ENCODE results near the gene C16orf90.

Gene C16orf90

GRCh38 chr16:3495176-3495575 lies at the start of gene C16orf90:
C16orf90 (minus strand) TSS chr16:3495489; CDS start chr16:3495421, 68 bp downstream.
- no peak for DNase-seq (ENCODE audit: low spot score)

- no peak for DNase-seq (ENCODE audit: low spot score)
Observed at GRCh38 chr16:3542601-3543373, 47.5 kb upstream of the C16orf90 start.

GRCh38 chr16:3541527-3542155 lies 46.4 kb upstream of the C16orf90 start:
- DNase-seq (ENCODE audit: low spot score) = no peak

- DNase-seq (ENCODE audit: low spot score) = no peak
Observed at GRCh38 chr16:3538222-3538621, 42.9 kb upstream of the C16orf90 start.

GRCh38 chr16:3536851-3537250 lies 41.6 kb upstream of the C16orf90 start:
- DNase-seq (ENCODE audit: low spot score) = peak; percentile 38

GRCh38 chr16:3536271-3536731 lies 41.0 kb upstream of the C16orf90 start:
- DNase-seq (ENCODE audit: low spot score) = no peak

- DNase-seq (ENCODE audit: low spot score) = no peak
Observed at GRCh38 chr16:3534126-3534525, 38.8 kb upstream of the C16orf90 start.

- no peak for DNase-seq (ENCODE audit: low spot score)
Observed at GRCh38 chr16:3532741-3533140, 37.5 kb upstream of the C16orf90 start.

GRCh38 chr16:3530371-3530914 lies 35.2 kb upstream of the C16orf90 start:
- no peak for DNase-seq (ENCODE audit: low spot score)

GRCh38 chr16:3529175-3529574 lies 33.9 kb upstream of the C16orf90 start:
- DNase-seq (ENCODE audit: low spot score) = no peak

- DNase-seq (ENCODE audit: low spot score) = no peak
Observed at GRCh38 chr16:3528406-3528805, 33.1 kb upstream of the C16orf90 start.

- peak; percentile 69 for DNase-seq (ENCODE audit: low spot score)
Observed at GRCh38 chr16:3527216-3527829, 32.0 kb upstream of the C16orf90 start.

GRCh38 chr16:3525951-3526350 lies 30.7 kb upstream of the C16orf90 start:
- DNase-seq (ENCODE audit: low spot score) = no peak

- DNase-seq (ENCODE audit: low spot score) = no peak
Observed at GRCh38 chr16:3523281-3523680, 28.0 kb upstream of the C16orf90 start.

GRCh38 chr16:3520841-3521240 lies 25.6 kb upstream of the C16orf90 start:
- no peak for DNase-seq (ENCODE audit: low spot score)

GRCh38 chr16:3520413-3520812 lies 25.1 kb upstream of the C16orf90 start:
- no peak for DNase-seq (ENCODE audit: low spot score)

- no peak for DNase-seq (ENCODE audit: low spot score)
Observed at GRCh38 chr16:3519581-3519980, 24.3 kb upstream of the C16orf90 start.

GRCh38 chr16:3518986-3519348 lies 23.7 kb upstream of the C16orf90 start:
- no peak for DNase-seq (ENCODE audit: low spot score)

GRCh38 chr16:3518292-3518985 lies 23.1 kb upstream of the C16orf90 start:
- DNase-seq (ENCODE audit: low spot score) = no peak

GRCh38 chr16:3515897-3516296 lies 20.6 kb upstream of the C16orf90 start:
- DNase-seq (ENCODE audit: low spot score) = no peak

- no peak for DNase-seq (ENCODE audit: low spot score)
Observed at GRCh38 chr16:3514621-3515020, 19.3 kb upstream of the C16orf90 start.

GRCh38 chr16:3513892-3514583 lies 18.7 kb upstream of the C16orf90 start:
- no peak for DNase-seq (ENCODE audit: low spot score)

Data from Ammon's horn (tissue), 1 donor.